Measurements from ENCODE around the gene SCD. TPM values are rescaled to one million over a fixed set of nuclear protein-coding genes. Genes with fewer than 3 reads are reported as not detected.

SCD gene
- total and polyA plus RNA-seq, 2 of the 13 experiments (the other 11 are each of a cell fraction or from before 2014, with no cell fraction given), result 492 to 512 TPM

GRCh38 chr10:100370714-100371481 is 23.9 kb downstream of the SCD start (continued):
- peak; percentile 35; the same call in 1 of the 2 replicates for TF ChIP-seq ESRRA (CRISPR knock-in tag; IDR thresholded peaks at IDR 0.05; ENCODE audit: low read depth)
- TF ChIP-seq CREB3 (CRISPR knock-in tag; IDR thresholded peaks at IDR 0.05), result no peak
- TF ChIP-seq MXD4 (CRISPR knock-in tag; IDR thresholded peaks at IDR 0.05), result peak; percentile 41; the same call in 1 of the 2 replicates
- no peak for TF ChIP-seq ZNF746 (CRISPR knock-in tag; IDR thresholded peaks at IDR 0.05)
- TF ChIP-seq PTBP1 (IDR thresholded peaks at IDR 0.05; ENCODE audit: low read depth, low read length, poor library complexity, severe bottlenecking), result no peak
- no peak; the same call in 1 of the 2 replicates for TF ChIP-seq POLR2AphosphoS5 (IDR thresholded peaks at IDR 0.05; ENCODE audit: low read depth, low read length)
- TF ChIP-seq MTA1 (CRISPR knock-in tag; IDR thresholded peaks at IDR 0.05; ENCODE audit: borderline replicate concordance), result peak; percentile 92; the same call in 1 of the 2 replicates
- TF ChIP-seq KLF11 (CRISPR knock-in tag; IDR thresholded peaks at IDR 0.05), result no peak
- peak; percentile 12 for TF ChIP-seq ATF7-NPFF (CRISPR knock-in tag; IDR thresholded peaks at IDR 0.05; ENCODE audit: low read depth)
- peak; percentile 66 for TF ChIP-seq TFDP2 (CRISPR knock-in tag; IDR thresholded peaks at IDR 0.05)
- TF ChIP-seq GATA4 (IDR thresholded peaks at IDR 0.05; ENCODE audit: borderline replicate concordance, low read depth), result no peak
- no peak for TF ChIP-seq BATF2 (CRISPR knock-in tag; IDR thresholded peaks at IDR 0.05)
- no peak for TF ChIP-seq ZNF3 (CRISPR knock-in tag; IDR thresholded peaks at IDR 0.05)
- no peak for TF ChIP-seq SOX13 (IDR thresholded peaks at IDR 0.05)
- TF ChIP-seq SOX13 (CRISPR knock-in tag; conservative IDR thresholded peaks at IDR 0.05 in 1 of 2, IDR thresholded peaks at IDR 0.05 in 1 of 2), result peak in 1 of 2 experiments; percentile 76; a peak in 1 of 4 replicates
- peak; percentile 39; the same call in 1 of the 2 replicates for TF ChIP-seq ZKSCAN8 (CRISPR knock-in tag; IDR thresholded peaks at IDR 0.05; ENCODE audit: borderline replicate concordance)
- TF ChIP-seq ZNF556 (CRISPR knock-in tag; IDR thresholded peaks at IDR 0.05; ENCODE audit: borderline replicate concordance), result peak; percentile 30; the same call in 1 of the 2 replicates
- TF ChIP-seq HBP1 (CRISPR knock-in tag; IDR thresholded peaks at IDR 0.05; ENCODE audit: low read depth), result no peak
- no peak for TF ChIP-seq FOXK2 (IDR thresholded peaks at IDR 0.05)
- TF ChIP-seq POLR2G (IDR thresholded peaks at IDR 0.05; ENCODE audit: low read depth, low read length), result no peak
- TF ChIP-seq ZUFSP (CRISPR knock-in tag; IDR thresholded peaks at IDR 0.05; ENCODE audit: borderline replicate concordance), result no peak
